HG03103 (cell line): ENCODE results near the gene KCP.

Experiments used
- ATAC-seq: cut with Tn5 transposase; IDR thresholded peaks from one replicate; pipeline ENCODE4 v1.9.1; 2021; ENCODE audit warnings: low read depth; ENCODE audit not compliant: unreplicated experiment

The KCP gene

GRCh38 chr7:128939075-128939860 is 28.8 kb upstream of the KCP start:
- no peak for ATAC-seq

- ATAC-seq = no peak
Measured at GRCh38 chr7:128938544-128939074, 28.1 kb upstream of the KCP start.

- ATAC-seq = no peak
Measured at GRCh38 chr7:128937647-128938543, 27.4 kb upstream of the KCP start, which contains the start of gene IRF5. Gene IRF5, plus strand, starts transcription at chr7:128937927. Its CDS starts 4,155 bp downstream, at chr7:128942082.

GRCh38 chr7:128937271-128937646 is 26.8 kb upstream of the KCP start:
- ATAC-seq = no peak

- no peak for ATAC-seq
Measured at GRCh38 chr7:128936798-128937197, 26.3 kb upstream of the KCP start.

- ATAC-seq = no peak
Measured at GRCh38 chr7:128935342-128935730, 24.8 kb upstream of the KCP start.

GRCh38 chr7:128934361-128935341 is 24.1 kb upstream of the KCP start:
- ATAC-seq = peak; percentile 41

GRCh38 chr7:128933180-128933891 is 22.8 kb upstream of the KCP start:
- ATAC-seq = peak; percentile 30

- ATAC-seq = no peak
Measured at GRCh38 chr7:128932862-128933179, 22.3 kb upstream of the KCP start.

GRCh38 chr7:128931965-128932861 is 21.7 kb upstream of the KCP start:
- no peak for ATAC-seq

- no peak for ATAC-seq
Measured at GRCh38 chr7:128931190-128931798, 20.8 kb upstream of the KCP start.

- ATAC-seq = no peak
Measured at GRCh38 chr7:128928882-128929788, 18.6 kb upstream of the KCP start.

GRCh38 chr7:128928159-128928813 is 17.8 kb upstream of the KCP start:
- ATAC-seq = no peak

- ATAC-seq = no peak
Measured at GRCh38 chr7:128924707-128925588, 14.4 kb upstream of the KCP start.

- ATAC-seq = no peak
Measured at GRCh38 chr7:128923411-128923800, 12.9 kb upstream of the KCP start.
